DOHH2 (cell line): ENCODE data around the gene MYO18A.

Source experiments
- CTCF ChIP-seq: fragments of 200-600 bp; sonication (generic); IDR thresholded peaks from one replicate; pipeline ENCODE4 v1.5.1; 2014; ENCODE audit warnings: antibody characterized with exemption, mild to moderate bottlenecking, low read depth, low read length; ENCODE audit not compliant: poor library complexity, severe bottlenecking
- EZH2phosphoT487 ChIP-seq: fragments of 200-600 bp; sonication (generic); IDR thresholded peaks from 2 replicates; pipeline ENCODE4 v1.6.1; 2017; ENCODE audit warnings: borderline replicate concordance, mild to moderate bottlenecking, antibody characterized with exemption, low read length, moderate library complexity, mixed read lengths

- TF ChIP-seq CTCF: peak; percentile 95
- TF ChIP-seq EZH2phosphoT487: no peak
Observed at GRCh38 chr17:29111816-29112499, 68.2 kb downstream of the MYO18A start.
